Ecto neural progenitor cell (in vitro differentiated cells): ENCODE data around the gene AGAP3.
A peak's percentile ranks its signal among the peaks of the same experiment; 100 is the strongest.

Experiments used
- DNase-seq: peaks from one replicate; pipeline ENCODE4 v3.0.0-alpha.2; 2018; ENCODE audit warnings: low spot score

The AGAP3 gene

DNA sequence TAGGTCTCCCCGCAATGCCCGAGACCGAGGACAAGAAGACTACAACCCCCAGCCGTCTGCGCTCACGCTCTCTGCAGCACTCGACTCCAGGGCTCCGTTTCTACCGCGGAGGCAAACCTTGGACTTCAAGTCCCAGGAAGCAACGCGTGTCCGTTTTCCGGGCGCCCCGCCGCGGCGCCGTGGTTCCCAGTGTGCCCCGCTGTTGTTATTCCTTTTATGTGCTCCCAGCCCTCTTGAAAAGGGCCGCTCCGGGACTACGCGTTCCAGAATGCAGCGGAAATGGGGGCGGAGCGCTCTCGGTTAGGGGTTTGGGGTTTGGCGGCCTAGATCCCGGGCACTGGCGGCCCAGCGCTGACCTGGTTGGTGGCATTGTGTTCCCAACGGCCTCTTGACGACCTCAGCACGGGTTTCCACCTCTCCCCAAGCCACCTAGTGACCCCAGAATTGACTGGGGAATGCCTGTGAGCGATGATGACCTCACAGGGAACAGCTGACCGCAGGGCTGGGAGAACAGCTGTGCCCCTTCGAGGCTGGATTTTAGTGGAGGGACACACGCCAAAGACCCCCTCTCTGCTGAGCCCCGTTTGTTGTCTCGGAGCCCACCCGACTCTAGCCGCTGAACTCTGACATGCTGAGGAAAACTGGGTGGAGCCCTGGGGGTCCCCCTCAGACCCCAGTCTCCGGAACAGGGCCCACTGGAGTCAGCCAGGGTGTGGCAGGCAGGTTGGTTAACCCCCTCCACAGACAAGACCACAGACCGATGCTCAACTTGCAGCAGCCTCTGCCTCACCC is 28.1 kb upstream of the AGAP3 start:
- peak; percentile 98 for DNase-seq

- DNase-seq = no peak
These were observed 27.4 kb upstream of the AGAP3 start for GRCh38 chr7:151058781-151059366.

- DNase-seq = peak; percentile 80
These were observed 26.7 kb upstream of the AGAP3 start, which contains the start of gene SLC4A2 for GRCh38 chr7:151059367-151060112. Gene SLC4A2 (plus strand): TSS chr7:151059589. CDS start chr7:151061988, 2,399 bp downstream.

DNA sequence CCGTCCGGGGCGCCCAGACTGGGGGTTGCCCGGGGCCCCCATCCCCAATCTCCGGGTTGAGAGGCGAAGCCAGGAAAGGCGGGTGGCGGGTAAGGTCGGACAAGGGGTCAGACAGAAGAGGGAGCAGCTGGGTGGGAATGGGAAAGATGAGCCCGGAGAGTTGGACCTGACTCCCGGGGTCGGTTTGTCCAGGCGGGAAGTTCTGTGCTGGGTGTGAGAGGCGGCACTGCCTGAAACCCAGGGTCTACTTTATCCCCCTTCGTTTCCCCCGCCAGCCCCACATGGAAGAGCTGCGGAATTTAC is 26.2 kb upstream of the AGAP3 start:
- no peak for DNase-seq

DNA sequence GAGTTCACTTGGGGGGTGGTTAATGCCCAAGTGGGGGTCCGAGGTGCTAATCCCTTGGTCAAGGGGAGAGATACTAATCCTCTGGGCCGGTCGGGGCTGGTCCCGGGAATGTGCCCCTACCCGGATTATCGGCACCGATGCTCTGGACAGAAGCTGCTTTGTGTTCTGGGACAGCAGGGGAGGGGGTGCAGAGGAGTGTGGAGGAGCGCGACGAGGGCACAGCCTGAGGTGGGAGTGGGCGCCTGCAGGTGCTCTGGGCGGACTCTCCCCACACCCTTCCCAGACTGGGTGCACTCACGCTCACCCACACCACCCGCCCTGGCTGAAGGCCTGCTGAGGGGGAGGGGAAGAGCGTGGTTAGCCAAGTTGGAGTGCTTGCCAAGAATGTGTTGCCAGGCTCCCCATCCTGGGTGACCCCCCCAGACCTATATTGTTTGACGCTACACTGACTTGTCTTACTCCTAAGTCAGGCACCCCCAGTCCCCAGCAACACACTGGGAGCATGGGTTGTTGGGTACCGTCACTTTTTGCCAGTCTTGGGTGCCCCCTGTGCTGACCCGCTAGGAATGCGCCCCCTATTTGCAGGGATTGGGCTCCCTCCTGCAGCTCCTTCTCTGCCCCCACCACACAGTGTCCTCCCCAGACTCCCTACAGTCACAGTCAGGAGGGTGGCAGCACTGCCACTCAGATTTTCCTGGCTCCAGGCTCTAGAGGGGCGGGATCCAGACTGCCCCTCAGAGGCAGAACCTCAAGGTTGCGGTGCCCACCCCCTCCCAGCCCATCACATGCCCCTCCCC is 25.7 kb upstream of the AGAP3 start:
- peak; percentile 79 for DNase-seq

- no peak for DNase-seq
These were observed 24.8 kb upstream of the AGAP3 start for GRCh38 chr7:151061213-151062110.

DNA sequence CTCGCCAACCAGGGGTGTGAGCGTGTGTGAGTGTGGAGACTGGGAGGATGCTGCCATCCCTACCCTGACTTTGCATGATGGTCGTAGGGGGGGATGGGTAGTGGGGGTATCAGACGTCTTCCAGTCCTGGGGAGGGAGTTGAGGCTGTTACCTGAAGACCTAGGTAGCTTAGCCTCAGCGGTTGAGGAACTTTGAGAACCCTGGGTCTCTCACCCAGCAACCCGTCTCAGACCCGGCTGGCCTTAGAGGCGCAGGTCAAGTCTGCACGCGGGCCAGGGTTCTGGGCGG is 24.2 kb upstream of the AGAP3 start:
- DNase-seq = no peak

GRCh38 chr7:151062399-151063211 is 23.7 kb upstream of the AGAP3 start:
- peak; percentile 88 for DNase-seq

GRCh38 chr7:151063212-151063561 is 23.1 kb upstream of the AGAP3 start:
- DNase-seq = no peak

DNA sequence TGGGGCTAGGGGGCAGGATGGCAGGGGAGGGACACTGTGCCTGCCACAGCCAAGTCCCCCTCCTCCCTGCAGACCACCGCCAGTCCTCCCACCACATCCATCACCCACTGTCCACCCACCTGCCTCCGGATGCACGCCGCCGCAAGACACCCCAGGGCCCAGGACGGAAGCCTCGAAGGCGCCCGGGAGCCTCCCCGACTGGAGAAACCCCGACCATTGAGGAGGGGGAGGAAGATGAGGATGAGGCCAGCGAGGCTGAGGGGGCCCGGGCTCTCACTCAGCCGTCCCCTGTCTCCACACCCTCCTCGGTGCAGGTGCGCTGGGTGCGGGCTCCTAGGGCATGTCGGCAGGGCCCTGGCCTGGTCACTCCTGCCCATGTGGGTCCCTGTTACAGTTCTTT is 21.8 kb upstream of the AGAP3 start:
- no peak for DNase-seq

DNA sequence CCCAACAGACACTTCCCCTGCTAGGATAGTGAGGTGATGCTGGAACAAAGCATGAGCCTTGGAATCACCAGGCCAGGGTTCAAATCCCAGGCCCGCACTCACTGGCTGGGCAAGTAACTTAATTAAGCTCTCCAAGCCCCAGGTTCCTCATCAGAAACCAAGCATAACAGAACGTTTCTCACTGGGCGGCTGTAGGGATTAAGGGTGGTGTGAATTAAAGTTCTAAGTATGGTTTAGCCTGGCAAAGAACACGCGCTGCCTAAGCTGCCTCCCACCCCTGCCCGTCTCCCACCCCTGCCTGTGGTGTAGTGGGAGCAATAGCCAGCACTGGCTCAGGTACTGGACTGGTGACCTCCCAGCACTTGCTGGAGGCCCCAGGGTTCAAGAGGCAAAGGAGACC is 21.3 kb upstream of the AGAP3 start:
- DNase-seq = no peak

GRCh38 chr7:151065516-151065915 is 20.8 kb upstream of the AGAP3 start:
- DNase-seq = no peak

DNA sequence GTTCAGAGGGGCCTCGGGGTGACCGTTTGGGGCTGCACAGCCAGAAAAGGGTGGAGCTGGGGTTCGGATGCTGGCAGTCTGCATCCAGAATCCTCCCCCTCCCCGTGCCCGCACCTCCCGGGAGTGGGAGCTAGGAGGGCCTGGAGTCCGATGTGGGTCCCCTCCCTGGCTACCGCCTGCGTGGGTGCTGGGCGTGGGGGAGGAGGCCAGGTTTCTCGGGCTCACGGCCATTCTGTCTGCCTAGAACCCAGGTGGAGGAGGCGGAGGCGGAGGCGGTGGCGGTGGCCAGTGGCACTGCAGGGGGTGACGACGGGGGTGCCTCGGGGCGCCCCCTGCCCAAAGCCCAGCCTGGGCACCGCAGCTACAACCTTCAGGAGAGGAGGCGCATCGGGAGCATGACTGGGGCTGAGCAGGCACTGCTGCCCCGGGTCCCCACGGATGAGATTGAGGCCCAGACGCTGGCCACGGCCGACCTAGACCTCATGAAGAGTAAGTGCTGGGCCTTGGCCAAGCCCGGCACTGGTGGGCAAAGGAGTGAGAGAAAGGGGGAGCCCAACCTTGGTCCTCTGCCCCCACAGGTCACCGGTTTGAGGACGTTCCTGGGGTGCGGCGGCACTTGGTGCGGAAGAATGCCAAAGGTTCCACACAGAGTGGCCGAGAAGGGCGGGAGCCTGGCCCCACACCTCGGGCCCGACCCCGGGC is 19.9 kb upstream of the AGAP3 start:
- no peak for DNase-seq

DNA sequence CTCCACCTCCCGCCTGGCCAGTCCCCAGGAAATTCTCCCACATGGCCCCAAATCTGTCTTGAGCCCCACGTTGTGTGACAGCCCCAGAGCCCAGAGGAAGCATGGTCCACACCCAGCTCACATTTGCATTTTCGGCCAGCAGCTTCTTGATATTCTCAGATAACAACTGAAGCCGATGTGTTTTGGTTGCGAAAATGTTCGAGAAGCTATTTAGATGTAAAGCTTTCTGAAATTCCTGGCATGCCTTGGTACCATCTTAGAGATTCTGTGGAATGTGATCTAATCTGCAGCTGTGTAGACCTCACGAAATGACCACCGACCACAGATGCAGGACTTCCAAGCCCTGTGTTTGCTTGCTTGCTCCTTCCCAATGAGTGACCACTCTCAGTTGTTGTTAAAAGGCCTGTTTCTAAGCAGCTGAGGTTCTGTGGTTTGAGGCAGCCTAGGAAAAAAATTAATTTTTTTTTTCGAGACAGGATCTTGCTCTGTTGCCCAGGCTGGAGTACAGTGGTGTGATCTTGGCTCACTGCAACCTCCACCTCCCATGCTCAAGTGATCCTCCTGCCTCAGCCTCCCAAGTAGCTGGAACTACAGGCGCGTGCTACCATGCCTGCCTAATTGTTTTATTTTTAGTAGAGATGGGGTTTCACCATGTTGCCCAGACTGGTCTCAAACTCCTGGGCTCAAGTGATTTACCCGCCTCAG is 18.1 kb upstream of the AGAP3 start:
- no peak for DNase-seq

DNA sequence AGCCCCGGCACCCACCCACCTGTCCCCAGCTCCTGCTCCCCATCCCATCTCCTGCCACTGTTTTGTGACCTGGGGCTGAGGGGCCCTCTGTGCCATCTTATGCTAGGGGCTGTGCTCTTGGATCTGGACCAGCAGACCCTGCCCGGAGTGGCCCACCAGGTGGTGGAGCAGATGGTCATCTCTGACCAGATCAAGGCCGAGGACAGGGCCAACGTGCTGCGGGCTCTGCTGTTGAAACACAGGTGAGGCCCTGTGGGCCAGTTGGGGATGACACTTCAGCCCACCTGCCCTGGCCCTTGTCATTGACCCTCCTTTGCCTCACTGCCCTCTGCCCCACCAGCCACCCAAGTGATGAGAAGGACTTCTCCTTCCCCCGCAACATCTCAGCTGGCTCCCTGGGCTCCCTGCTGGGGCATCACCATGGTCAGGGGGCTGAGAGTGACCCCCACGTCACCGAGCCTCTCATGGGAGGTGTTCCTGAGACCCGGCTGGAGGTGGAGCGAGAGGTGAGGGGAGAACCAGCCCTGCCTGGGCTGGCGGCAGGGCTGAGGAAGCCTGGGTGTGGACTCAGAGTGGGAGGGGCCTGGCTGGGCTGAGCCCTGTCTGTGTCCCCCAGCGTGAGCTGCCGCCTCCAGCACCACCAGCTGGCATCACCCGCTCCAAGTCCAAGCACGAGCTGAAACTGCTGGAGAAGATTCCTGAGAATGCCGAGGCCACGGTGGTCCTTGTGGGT is 16.3 kb upstream of the AGAP3 start:
- DNase-seq = no peak

DNA sequence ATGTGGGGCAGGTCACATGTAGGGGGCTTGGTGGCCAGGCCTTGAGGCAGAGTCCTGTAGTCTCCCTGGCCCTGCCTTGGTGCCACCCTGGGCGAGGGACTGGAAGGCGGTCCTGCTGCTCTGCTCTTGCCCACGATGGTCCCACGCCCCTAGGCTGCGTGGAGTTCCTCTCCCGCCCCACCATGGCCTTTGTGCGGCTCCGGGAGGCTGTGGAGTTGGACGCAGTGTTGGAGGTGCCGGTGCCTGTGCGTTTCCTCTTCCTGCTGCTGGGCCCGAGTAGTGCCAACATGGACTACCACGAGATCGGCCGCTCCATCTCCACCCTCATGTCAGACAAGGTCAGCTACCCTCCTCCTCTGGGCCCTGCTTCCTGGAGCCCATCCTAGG is 15.7 kb upstream of the AGAP3 start:
- no peak for DNase-seq

DNA sequence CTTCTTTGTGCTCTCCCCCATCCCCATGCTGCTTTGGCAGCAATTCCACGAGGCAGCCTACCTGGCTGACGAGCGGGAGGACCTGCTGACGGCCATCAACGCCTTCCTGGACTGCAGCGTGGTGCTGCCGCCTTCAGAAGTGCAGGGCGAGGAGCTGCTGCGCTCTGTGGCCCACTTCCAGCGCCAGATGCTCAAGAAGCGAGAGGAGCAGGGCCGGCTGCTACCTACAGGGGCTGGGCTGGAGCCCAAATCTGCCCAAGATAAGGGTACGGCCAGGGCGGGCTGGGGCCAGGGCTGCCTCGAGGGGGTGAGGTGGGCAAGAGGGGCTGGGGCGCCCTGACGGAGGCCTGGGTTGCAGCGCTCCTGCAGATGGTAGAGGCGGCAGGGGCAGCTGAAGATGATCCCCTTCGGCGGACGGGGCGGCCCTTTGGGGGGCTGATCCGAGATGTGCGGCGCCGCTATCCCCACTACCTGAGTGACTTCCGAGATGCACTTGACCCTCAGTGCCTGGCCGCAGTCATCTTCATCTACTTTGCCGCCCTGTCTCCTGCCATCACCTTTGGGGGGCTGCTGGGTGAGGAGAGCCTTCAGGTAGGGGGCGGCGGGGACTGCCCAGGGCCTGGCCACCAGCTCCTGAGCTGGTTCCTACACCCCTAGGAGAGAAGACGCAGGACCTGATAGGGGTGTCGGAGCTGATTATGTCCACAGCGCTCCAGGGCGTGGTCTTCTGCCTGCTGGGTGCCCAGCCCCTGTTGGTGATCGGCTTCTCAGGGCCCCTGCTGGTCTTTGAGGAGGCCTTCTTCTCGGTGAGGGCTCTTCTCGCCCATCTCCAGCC is 15.0 kb upstream of the AGAP3 start:
- no peak for DNase-seq

GRCh38 chr7:151073990-151074389 is 12.3 kb upstream of the AGAP3 start:
- no peak for DNase-seq
